Omental fat pad (tissue), 4 donors: Measurements from ENCODE around the gene LMO7. TPM values are rescaled to one million over a fixed set of nuclear protein-coding genes. Genes with fewer than 3 reads are reported as not detected.

ENCODE experiments used
- ATAC-seq: fragments of 150-250 bp; one replicate; pipeline ENCODE4 v1.9.1; 2016; ENCODE audit warnings: mild to moderate bottlenecking, moderate library complexity; ENCODE audit not compliant: low FRiP score
- DNase-seq: peaks from one replicate; pipeline ENCODE4 v3.0.0-alpha.2; 2019; ENCODE audit warnings: low spot score
- total RNA-seq, 4 donors: library from RNA; depleted of rRNA; stranded (reverse); fragments of >200 nt; gene quantifications; one replicate each; pipeline ENCODE4 v1.1.0, GENCODE V29; 2016
- TF ChIP-seq, protein P1 (sequence below), 3 donors: fragments of 450-650 bp; IDR thresholded peaks; one replicate each; pipeline ENCODE4 v1.5.1; 2016 to 2017; ENCODE audit warnings: antibody characterized with exemption in 3 of 3, mild to moderate bottlenecking in 3 of 3, moderate library complexity in 2 of 3

Gene LMO7
- total RNA-seq, 4 donors from 2014 or later = 7.7 to 22.0 (median 12.4) TPM

DNA sequence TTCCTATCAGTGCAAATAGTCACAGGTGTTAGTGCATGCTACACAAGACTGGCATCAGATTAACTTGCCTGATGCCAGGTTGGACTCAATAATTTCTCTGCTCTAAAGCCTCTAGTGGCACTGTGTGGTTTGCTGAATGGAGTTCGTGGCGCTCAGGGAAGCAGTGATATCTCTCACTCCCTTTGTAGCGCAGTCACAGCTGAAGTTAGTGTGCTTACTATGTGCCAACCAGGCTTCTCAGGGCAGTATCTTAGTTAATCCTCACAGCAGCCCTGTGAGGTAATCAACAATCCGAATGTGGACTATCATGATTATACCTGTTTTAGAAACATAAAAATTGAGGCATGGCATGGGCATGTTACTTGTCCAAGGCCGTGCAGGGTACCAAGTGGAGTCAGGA, 190.3 kb downstream of the LMO7 start:
- TF ChIP-seq, protein P1, sequence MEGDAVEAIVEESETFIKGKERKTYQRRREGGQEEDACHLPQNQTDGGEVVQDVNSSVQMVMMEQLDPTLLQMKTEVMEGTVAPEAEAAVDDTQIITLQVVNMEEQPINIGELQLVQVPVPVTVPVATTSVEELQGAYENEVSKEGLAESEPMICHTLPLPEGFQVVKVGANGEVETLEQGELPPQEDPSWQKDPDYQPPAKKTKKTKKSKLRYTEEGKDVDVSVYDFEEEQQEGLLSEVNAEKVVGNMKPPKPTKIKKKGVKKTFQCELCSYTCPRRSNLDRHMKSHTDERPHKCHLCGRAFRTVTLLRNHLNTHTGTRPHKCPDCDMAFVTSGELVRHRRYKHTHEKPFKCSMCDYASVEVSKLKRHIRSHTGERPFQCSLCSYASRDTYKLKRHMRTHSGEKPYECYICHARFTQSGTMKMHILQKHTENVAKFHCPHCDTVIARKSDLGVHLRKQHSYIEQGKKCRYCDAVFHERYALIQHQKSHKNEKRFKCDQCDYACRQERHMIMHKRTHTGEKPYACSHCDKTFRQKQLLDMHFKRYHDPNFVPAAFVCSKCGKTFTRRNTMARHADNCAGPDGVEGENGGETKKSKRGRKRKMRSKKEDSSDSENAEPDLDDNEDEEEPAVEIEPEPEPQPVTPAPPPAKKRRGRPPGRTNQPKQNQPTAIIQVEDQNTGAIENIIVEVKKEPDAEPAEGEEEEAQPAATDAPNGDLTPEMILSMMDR (IDR thresholded peaks at IDR 0.05) = no peak
- ATAC-seq (no peak), DNase-seq (no peak)

- ATAC-seq = no peak
Observed at GRCh38 chr13:75829830-75830229, 193.7 kb downstream of the LMO7 start.

DNA sequence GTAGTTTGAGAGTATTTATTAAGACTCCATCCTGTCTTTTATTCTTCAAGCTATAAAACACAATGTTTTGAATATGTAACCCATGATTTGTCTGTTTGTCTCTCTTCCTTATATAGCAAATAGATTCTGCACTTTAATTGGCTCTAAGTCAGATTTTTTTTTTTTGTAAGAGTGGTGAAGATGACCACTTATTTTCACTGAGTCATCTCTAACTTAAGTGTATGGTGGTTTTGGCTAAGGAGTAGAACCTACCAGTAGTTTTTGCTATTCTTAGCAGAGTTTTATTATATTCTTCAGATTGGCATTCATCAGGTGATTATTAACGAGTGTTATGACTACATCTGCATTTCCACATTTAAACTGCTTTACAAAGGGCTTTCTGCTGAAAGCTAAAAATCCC, 194.7 kb downstream of the LMO7 start:
- TF ChIP-seq, protein P1 (IDR thresholded peaks at IDR 0.05) = no peak
- ATAC-seq (no peak), DNase-seq (no peak)

More at GRCh38 chr13:75829830-75830229, 193.7 kb downstream of the LMO7 start:
- TF ChIP-seq, protein P1 (IDR thresholded peaks at IDR 0.05) = no peak
- DNase-seq = no peak

DNA sequence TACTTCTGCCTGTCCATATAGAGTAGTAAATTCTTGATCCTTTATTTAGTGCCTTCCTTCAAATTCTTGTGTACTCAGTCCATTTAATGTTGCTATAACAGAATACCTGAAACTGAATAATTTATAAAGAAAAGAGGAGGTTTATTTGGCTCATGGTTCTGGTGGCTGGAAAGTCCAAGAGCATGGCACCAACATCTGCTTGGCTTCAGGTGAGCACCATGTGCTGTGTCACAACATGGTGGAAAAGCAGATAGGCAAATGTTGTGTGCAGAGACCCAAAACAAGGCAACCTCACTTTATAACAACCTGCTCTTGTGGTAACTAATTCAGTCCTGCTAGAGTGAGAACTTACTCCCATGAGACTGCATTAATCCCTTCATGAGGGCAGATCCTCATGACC, 195.3 kb downstream of the LMO7 start:
- TF ChIP-seq, protein P1 (IDR thresholded peaks at IDR 0.05) = no peak
- no peak for DNase-seq
- no peak for ATAC-seq

DNA sequence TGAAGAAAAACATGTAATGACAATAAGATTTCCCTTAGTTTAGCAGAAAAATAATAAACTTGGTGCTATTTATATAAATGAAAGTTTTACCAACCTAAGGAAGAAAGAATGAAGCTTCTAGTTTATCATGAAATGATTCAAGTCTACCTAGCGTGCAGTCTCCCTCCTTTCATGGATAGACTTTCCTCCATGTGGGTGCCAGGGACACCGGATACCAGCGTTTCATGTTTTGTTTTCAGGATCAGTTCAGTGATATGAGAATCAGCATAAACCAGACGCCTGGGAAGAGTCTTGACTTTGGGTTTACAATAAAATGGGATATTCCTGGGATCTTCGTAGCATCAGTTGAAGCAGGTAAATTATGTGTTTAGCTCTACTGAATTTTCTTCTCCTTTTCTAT, 196.7 kb downstream of the LMO7 start:
- no peak for ATAC-seq
- TF ChIP-seq, protein P1 (IDR thresholded peaks at IDR 0.05) = no peak
- DNase-seq = no peak

GRCh38 chr13:75836441-75836840, 200.3 kb downstream of the LMO7 start:
- DNase-seq (no peak), ATAC-seq (no peak)
- TF ChIP-seq, protein P1 (IDR thresholded peaks at IDR 0.05) = no peak

DNA sequence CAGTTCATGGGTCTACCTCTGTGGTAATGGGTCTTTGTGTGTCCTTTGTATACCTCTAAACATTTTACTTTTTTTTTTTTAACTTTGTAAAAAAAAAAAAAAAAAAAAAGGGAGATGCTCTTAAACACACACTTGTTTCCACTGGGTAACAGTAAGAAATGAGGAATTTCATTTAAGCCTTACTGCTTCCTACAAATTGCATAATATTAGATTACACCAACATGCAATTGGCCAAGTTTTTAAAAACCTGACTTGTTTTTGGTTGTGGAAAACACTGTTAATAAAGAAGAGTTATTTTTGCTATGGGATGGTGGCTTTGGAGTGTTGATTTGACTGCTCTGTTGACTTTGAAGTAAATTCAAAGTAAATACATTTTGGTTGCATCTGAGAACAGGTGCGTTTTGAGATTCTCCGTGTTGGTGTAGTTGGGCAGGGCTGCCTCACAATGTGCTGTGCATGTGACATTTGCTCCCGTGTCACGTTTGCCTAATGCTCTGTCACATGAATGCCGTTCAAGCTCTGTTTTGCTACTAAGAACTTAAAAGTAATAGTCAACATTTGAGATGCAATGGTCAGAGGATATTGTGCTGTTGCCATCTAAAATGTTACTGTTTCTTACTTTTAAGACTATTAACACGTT, 202.4 kb downstream of the LMO7 start:
- DNase-seq = no peak
- TF ChIP-seq, protein P1 (IDR thresholded peaks at IDR 0.05) = no peak
- ATAC-seq = no peak
